Activated CD4-positive, alpha-beta T cell treated with anti-CD3 and anti-CD28 coated beads, Interleukin-2, amount 10 ng/mL, durations not matched to agents 24 days and 14 days (primary cell): Measurements from ENCODE around the gene ATP5MC2. TPM values are rescaled to one million over a fixed set of nuclear protein-coding genes. Genes with fewer than 3 reads are reported as not detected.

Source experiments
- DNase-seq: peaks from one replicate; pipeline ENCODE4 v3.0.0; 2022
- H3K27ac Mint-ChIP-seq: one replicate; pipeline ENCODE4 v1.8.0; 2022; ENCODE audit warnings: mild to moderate bottlenecking, mixed read lengths
- H3K27me3 Mint-ChIP-seq: one replicate; pipeline ENCODE4 v1.8.0; 2022; ENCODE audit warnings: mixed read lengths
- H3K36me3 Mint-ChIP-seq: one replicate; pipeline ENCODE4 v1.8.0; 2022; ENCODE audit warnings: low read depth, mild to moderate bottlenecking, mixed read lengths
- H3K4me1 Mint-ChIP-seq: one replicate; pipeline ENCODE4 v1.8.0; 2021; ENCODE audit warnings: mixed read lengths
- H3K4me3 Mint-ChIP-seq: one replicate; pipeline ENCODE4 v1.8.0; 2022; ENCODE audit warnings: mild to moderate bottlenecking, moderate library complexity, mixed read lengths
- H3K9me3 Mint-ChIP-seq: one replicate; pipeline ENCODE4 v1.8.0; 2021; ENCODE audit warnings: mixed read lengths
- intact Hi-C: fragments of 100-400 bp; cut with micrococcal nuclease; formaldehyde crosslinking; loops from one replicate; pipeline ENCODE4 v1.15.1; 2023
- total RNA-seq: library from RNA; stranded (reverse); gene quantifications from 2 replicates; pipeline ENCODE4 v1.2.3, GENCODE V29; 2022

Gene ATP5MC2
- total RNA-seq, 1 donor from 2014 or later, result 411 TPM

DNA sequence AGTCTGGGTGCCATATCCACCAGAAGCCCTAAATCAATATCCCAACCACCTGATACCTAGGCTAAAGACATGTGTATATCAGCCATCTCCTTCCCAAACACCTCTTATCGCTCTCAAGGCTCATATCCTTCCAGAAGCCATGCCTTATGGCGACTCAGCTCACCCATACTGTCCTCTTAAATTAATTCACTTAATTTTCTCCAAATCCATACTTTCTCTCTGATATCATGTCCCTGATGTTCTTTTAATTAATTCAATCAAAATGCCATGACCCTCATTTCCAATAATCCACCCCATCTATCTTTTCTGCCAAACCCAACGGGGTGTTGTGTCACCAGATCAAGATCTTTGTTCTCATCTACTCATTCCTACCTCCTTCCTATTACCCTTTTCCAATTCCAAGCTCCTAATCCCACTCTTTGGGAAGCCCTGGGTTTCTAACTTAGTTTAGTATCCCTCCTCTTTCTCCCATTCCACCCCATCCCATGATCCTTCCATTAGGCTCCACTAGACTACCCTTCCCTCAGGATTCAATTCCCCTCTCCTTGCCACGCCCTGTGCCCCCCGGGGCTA is 50.4 kb downstream of the ATP5MC2 start:
- intact Hi-C loops, result loop anchor here (5.0 kb wide), 2 partner anchors 63 to 132 kb away; no protein-coding TSS in a partner anchor
- Mint-ChIP-seq H3K27me3 (no peaks in the 10 kb centered on the region), H3K4me3 (peak overlapping the region; percentile 99), H3K9me3 (no peaks in the 10 kb centered on the region), H3K4me1 (peaks cover 29% of the 10 kb centered on the region), H3K27ac (peak overlapping the region; percentile 88), H3K36me3 (peaks cover 2% of the 10 kb centered on the region)
- DNase-seq, result no peak

DNA sequence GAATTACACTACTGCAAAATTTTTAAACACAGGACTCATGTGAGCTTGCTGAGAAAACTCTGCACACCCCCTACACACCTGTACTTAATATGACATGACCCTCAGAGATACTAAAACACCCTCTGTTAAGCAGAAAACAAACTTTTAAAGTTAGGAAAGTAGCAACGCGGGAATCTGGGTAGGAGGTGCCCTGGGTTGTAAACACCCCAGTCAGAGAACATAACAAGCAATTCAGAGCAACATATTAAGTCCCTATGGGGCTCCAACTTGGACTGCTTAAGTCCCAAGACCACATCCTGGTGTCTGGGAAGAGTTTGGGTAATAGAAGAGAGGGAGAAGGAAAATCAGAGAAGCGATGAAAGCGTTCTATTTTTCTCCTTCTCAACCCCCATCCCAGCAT is 50.9 kb downstream of the ATP5MC2 start:
- no peak for DNase-seq
- Mint-ChIP-seq H3K4me1 (peaks cover 29% of the 10 kb centered on the region), H3K4me3 (peak overlapping the region; percentile 99), H3K9me3 (no peaks in the 10 kb centered on the region), H3K27me3 (no peaks in the 10 kb centered on the region), H3K36me3 (peaks cover 2% of the 10 kb centered on the region), H3K27ac (peak overlapping the region; percentile 88)
- intact Hi-C loops, result loop anchor here (5.0 kb wide), 2 partner anchors 63 to 132 kb away; no protein-coding TSS in a partner anchor

DNA sequence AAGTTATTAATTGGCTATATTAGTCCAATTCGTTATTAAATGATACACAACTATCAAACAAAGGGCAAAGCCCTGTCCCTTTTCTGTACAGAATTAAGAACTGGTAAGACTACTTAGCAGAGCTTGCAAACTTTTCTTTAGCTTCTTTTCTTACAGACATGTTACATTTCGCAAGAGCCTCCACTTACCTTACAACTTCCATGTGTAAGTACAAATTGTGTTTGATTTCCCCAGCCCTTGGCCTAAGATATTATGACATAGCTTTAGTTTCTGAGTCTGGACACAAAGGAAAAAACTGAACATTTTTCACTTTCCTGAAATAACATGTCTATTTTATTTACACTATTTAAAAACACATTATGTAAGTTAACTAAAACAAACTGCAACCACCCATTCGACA is 51.4 kb downstream of the ATP5MC2 start:
- Mint-ChIP-seq H3K27ac (no peak overlapping the region), H3K36me3 (peaks cover 2% of the 10 kb centered on the region), H3K27me3 (no peaks in the 10 kb centered on the region), H3K4me1 (peaks cover 29% of the 10 kb centered on the region), H3K9me3 (no peaks in the 10 kb centered on the region), H3K4me3 (peak overlapping the region; percentile 99)
- intact Hi-C loops, result no loop called here
- no peak for DNase-seq

DNA sequence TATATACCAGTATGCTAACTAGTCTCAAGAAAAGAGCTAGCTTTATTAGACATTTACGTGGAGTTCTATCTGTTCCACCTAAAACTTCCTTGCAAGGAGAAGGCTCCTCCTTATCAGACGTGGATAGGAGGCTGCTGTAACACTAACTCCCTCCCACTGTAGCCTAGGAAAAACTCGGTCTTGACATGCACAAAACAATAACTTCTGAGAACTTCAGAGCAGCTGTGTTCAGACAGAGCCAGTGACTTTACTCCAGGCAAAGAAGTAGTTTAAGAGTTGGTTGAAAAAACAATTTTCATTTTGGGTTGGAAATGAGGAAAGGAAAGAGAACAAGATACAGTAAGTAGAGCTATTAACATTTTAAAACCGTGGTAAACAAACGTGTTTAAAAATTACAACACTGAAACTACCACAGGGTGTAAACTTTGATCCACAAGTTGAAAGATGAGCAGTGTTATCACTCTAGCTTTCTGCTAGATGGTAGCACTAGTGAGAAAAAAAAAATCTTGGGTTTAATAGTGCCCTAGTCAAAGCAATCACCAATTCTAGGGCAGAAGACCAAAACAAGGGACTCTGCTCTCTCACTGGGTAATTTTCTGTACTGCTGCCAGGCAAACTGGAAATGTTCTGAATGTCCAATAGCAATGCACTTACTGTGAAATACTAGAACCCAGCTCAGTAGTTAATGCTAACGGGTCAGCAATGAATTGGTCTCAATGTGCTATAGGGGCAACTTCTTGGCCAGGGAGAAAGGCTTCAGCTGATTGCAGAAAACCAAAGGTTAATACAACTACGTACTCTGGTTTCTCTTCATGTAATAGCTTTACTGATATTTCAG is 52.1 kb downstream of the ATP5MC2 start:
- no peaks in the 10 kb centered on the region for H3K27me3 Mint-ChIP-seq
- no peak overlapping the region for H3K27ac Mint-ChIP-seq
- no peak for DNase-seq
- peak overlapping the region; percentile 99 for H3K4me3 Mint-ChIP-seq
- no peaks in the 10 kb centered on the region for H3K9me3 Mint-ChIP-seq
- intact Hi-C loops, result no loop called here
- peaks cover 31% of the 10 kb centered on the region for H3K4me1 Mint-ChIP-seq
- H3K36me3 Mint-ChIP-seq, result peaks cover 2% of the 10 kb centered on the region

DNA sequence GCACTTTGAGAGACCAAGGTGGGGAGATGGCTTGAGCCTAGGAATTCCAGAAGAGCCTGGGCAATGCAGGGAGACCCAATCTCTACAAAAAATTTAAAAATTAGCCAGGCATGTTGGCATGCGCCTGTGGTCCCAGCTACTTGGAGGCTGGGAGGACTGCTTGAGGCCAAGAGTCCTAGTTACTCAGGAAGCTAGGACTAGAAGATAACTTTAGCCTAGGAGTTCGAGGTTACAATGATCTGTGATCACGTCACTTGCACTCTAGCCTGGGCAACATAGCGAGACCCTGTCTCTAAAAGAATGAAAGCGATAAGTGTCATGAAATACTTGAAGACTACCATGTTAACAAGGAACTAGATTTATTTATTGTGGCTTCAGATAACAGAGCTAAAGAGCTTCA is 53.2 kb downstream of the ATP5MC2 start:
- DNase-seq, result no peak

DNA sequence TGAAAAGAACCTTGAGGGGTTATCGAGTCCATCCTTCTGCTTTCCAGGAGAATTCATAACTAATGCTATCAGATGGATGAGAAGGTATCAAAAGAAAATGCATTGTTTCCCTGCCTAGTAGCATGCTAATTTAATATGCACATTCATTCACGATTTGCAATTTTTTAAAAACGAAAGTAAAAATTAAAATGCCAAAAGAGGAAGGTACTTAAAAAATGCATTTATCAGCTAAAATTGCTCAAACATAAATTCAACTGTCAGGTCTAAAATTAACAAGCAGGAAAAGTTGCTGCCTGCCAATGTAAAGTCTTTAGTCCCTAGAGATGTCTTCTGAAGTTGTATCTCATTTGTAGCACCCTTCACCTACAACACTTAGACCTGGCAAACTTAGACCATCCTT is 57.6 kb downstream of the ATP5MC2 start:
- intact Hi-C loops, result no loop called here
- DNase-seq, result no peak
- Mint-ChIP-seq H3K4me3 (peak overlapping the region; percentile 82), H3K27me3 (no peaks in the 10 kb centered on the region), H3K9me3 (no peaks in the 10 kb centered on the region), H3K27ac (peak overlapping the region; percentile 62), H3K4me1 (peaks cover 18% of the 10 kb centered on the region), H3K36me3 (peaks cover 10% of the 10 kb centered on the region)

More for the DNA sequence above, 53.2 kb downstream of the ATP5MC2 start:
- intact Hi-C loops, result no loop called here
- H3K4me3 Mint-ChIP-seq, result no peak overlapping the region
- H3K9me3 Mint-ChIP-seq, result no peaks in the 10 kb centered on the region
- H3K27ac Mint-ChIP-seq, result no peak overlapping the region
- H3K27me3 Mint-ChIP-seq, result no peaks in the 10 kb centered on the region
- peaks cover 40% of the 10 kb centered on the region for H3K4me1 Mint-ChIP-seq
- peaks cover 5% of the 10 kb centered on the region for H3K36me3 Mint-ChIP-seq

DNA sequence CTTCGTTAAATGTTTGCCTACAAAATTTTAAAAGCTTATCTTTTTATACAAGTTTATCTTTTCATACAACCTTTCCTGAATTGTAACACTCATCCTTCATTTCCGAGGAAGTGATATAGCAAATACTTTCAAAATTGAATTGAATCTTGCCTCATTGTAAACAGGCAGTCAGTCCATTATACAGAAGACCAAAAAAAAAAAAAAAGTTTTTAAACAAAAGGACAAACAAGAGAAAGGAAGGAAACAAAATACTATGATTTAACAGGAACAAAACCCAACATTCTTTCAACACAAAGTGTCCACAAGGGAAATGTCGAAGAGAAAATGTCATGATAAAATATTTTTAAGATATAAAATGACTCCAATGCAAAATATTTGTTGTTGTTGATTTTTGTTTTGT is 58.2 kb downstream of the ATP5MC2 start:
- Mint-ChIP-seq H3K36me3 (peaks cover 10% of the 10 kb centered on the region), H3K9me3 (no peaks in the 10 kb centered on the region), H3K4me1 (peaks cover 20% of the 10 kb centered on the region), H3K27me3 (no peaks in the 10 kb centered on the region), H3K27ac (peak overlapping the region; percentile 62), H3K4me3 (peak overlapping the region; percentile 82)
- intact Hi-C loops, result no loop called here
- no peak for DNase-seq

DNA sequence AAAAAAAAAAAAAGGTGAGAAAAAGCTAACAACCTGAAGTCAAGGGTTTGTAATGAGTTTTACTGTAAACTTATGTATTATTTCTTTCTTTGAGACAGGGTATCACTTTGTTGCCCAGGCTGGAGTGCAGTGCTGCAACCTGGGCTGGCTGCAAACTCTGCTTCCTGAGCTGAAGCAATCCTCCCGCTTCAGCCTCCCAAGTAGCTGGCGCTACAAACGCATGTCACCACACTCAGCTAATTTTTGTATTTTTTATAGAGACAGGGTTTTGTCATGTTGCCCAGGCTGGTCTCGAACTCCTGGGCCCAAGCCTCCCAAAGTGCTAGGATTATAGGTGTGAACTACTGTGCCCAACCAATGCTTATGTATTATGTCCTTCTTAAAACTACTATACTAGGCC is 58.9 kb downstream of the ATP5MC2 start:
- Mint-ChIP-seq H3K9me3 (no peaks in the 10 kb centered on the region), H3K27me3 (no peaks in the 10 kb centered on the region), H3K27ac (no peak overlapping the region), H3K4me1 (peaks cover 20% of the 10 kb centered on the region), H3K4me3 (no peak overlapping the region), H3K36me3 (peaks cover 10% of the 10 kb centered on the region)
- no peak for DNase-seq
- intact Hi-C loops, result no loop called here

Other genes with a start within 250 kb of the ATP5MC2 start
- gene PRR13, start 234.3 kb downstream of the ATP5MC2 start, total RNA-seq, result 201 and 211 TPM in 2 replicates
- gene PCBP2, start 224.0 kb downstream of the ATP5MC2 start, total RNA-seq, result 942 and 960 TPM in 2 replicates
- 13.5 and 15.3 TPM in 2 replicates for gene MAP3K12, start 176.6 kb downstream of the ATP5MC2 start, total RNA-seq
- 49.7 and 52.2 TPM in 2 replicates for gene TARBP2, start 174.8 kb downstream of the ATP5MC2 start, total RNA-seq
- gene NPFF, start 168.6 kb downstream of the ATP5MC2 start, total RNA-seq, result 0.57 TPM in 1 of 2 replicates, not detected in the other
- gene ATF7, start 49.7 kb downstream of the ATP5MC2 start, total RNA-seq, result 23.0 and 31.5 TPM in 2 replicates
- gene CALCOCO1, start 51.4 kb upstream of the ATP5MC2 start, total RNA-seq, result 14.5 and 15.2 TPM in 2 replicates
- not detected in 2 replicates for gene CISTR, start 75.9 kb upstream of the ATP5MC2 start, total RNA-seq